ENCODE results near the gene CARD11. TPM values are rescaled to one million over a fixed set of nuclear protein-coding genes. Genes with fewer than 3 reads are reported as not detected.

CARD11 gene
- total RNA-seq, 2 experiments from 2014 or later: 163 TPM

GRCh38 chr7:2864204-2864985, 179.3 kb downstream of the CARD11 start:
- peaks cover 4% of the 10 kb centered on the region for H3K27me3 Mint-ChIP-seq

GRCh38 chr7:2863461-2864066, 180.1 kb downstream of the CARD11 start:
- peak; percentile 87 for DNase-seq
- ChIA-PET CTCF (interaction anchor here (0.6 to 3.2 kb wide), 10 partner anchors 11 to 810 kb away, joined by 3 to 16 read pairs (median 6); no protein-coding TSS in a partner anchor), POLR2A (interaction anchor here (0.7 to 1.4 kb wide), 4 partner anchors 23 to 153 kb away, joined by 3 to 4 read pairs (median 4); no protein-coding TSS in a partner anchor)
- H3K4me1 Mint-ChIP-seq: peaks cover 29% of the 10 kb centered on the region
- H3K27me3 Mint-ChIP-seq: peaks cover 4% of the 10 kb centered on the region
- H3K9me3 Mint-ChIP-seq: no peaks in the 10 kb centered on the region
- H3K4me3 Mint-ChIP-seq: peak overlapping the region; percentile 49
- H3K36me3 Mint-ChIP-seq (ENCODE audit: low read depth): no peaks in the 10 kb centered on the region
- H3K27ac Mint-ChIP-seq: peak overlapping the region; percentile 69

More at GRCh38 chr7:2864204-2864985, 179.3 kb downstream of the CARD11 start:
- Mint-ChIP-seq H3K4me3 (peak overlapping the region; percentile 49), H3K27ac (peak overlapping the region; percentile 69), H3K9me3 (no peaks in the 10 kb centered on the region), H3K4me1 (peaks cover 33% of the 10 kb centered on the region), H3K36me3 (ENCODE audit: low read depth) (no peaks in the 10 kb centered on the region)
- no peak for DNase-seq
- CTCF ChIA-PET: interaction anchor here (0.6 to 3.2 kb wide), 26 partner anchors 9 to 809 kb away, joined by 3 to 16 read pairs (median 5); partner anchors contain the start of gene SDK1
- POLR2A ChIA-PET: interaction anchor here (0.7 to 1.4 kb wide), 4 partner anchors 24 to 154 kb away, joined by 3 to 4 read pairs (median 4); no protein-coding TSS in a partner anchor

GRCh38 chr7:2862831-2863361, 180.8 kb downstream of the CARD11 start:
- H3K27me3 Mint-ChIP-seq: peaks cover 4% of the 10 kb centered on the region
- peak overlapping the region; percentile 69 for H3K27ac Mint-ChIP-seq
- H3K4me1 Mint-ChIP-seq: peaks cover 29% of the 10 kb centered on the region
- H3K9me3 Mint-ChIP-seq: no peaks in the 10 kb centered on the region
- no peak for DNase-seq
- no peaks in the 10 kb centered on the region for H3K36me3 Mint-ChIP-seq (ENCODE audit: low read depth)
- ChIA-PET POLR2A (no interaction called here), CTCF (no interaction called here)
- no peak overlapping the region for H3K4me3 Mint-ChIP-seq

- no peak overlapping the region for H3K27ac Mint-ChIP-seq
- CTCF ChIA-PET: no interaction called here
Observed at GRCh38 chr7:2861509-2861908, 182.2 kb downstream of the CARD11 start.

GRCh38 chr7:2860627-2861133, 183.0 kb downstream of the CARD11 start:
- DNase-seq: no peak
- CTCF ChIA-PET: no interaction called here
- peaks cover 29% of the 10 kb centered on the region for H3K4me1 Mint-ChIP-seq
- no peak overlapping the region for H3K27ac Mint-ChIP-seq
- POLR2A ChIA-PET: no interaction called here
- no peak overlapping the region for H3K4me3 Mint-ChIP-seq
- H3K9me3 Mint-ChIP-seq: no peaks in the 10 kb centered on the region
- peaks cover 2% of the 10 kb centered on the region for H3K27me3 Mint-ChIP-seq
- H3K36me3 Mint-ChIP-seq (ENCODE audit: low read depth): no peaks in the 10 kb centered on the region

More at GRCh38 chr7:2861509-2861908, 182.2 kb downstream of the CARD11 start:
- Mint-ChIP-seq H3K36me3 (ENCODE audit: low read depth) (no peaks in the 10 kb centered on the region), H3K27me3 (peaks cover 2% of the 10 kb centered on the region), H3K9me3 (no peaks in the 10 kb centered on the region), H3K4me1 (peaks cover 29% of the 10 kb centered on the region), H3K4me3 (no peak overlapping the region)
- no peak for DNase-seq
- POLR2A ChIA-PET: interaction anchor here (0.9 kb wide), 1 partner anchor 9 kb away, joined by 3 read pairs; no protein-coding TSS in a partner anchor

- ChIA-PET CTCF (no interaction called here), POLR2A (no interaction called here)
- Mint-ChIP-seq H3K27me3 (peaks cover 2% of the 10 kb centered on the region), H3K9me3 (no peaks in the 10 kb centered on the region), H3K4me1 (peaks cover 27% of the 10 kb centered on the region), H3K36me3 (ENCODE audit: low read depth) (no peaks in the 10 kb centered on the region), H3K4me3 (no peak overlapping the region), H3K27ac (no peak overlapping the region)
- DNase-seq: no peak
Observed at GRCh38 chr7:2859952-2860351, 183.7 kb downstream of the CARD11 start.

- POLR2A ChIA-PET: no interaction called here
- Mint-ChIP-seq H3K9me3 (no peaks in the 10 kb centered on the region), H3K36me3 (ENCODE audit: low read depth) (no peaks in the 10 kb centered on the region), H3K27ac (no peak overlapping the region), H3K4me1 (peaks cover 14% of the 10 kb centered on the region), H3K27me3 (no peaks in the 10 kb centered on the region), H3K4me3 (no peak overlapping the region)
- CTCF ChIA-PET: no interaction called here
- DNase-seq: no peak
Observed at GRCh38 chr7:2858621-2859020, 185.0 kb downstream of the CARD11 start.

GRCh38 chr7:2856388-2857169, 187.1 kb downstream of the CARD11 start:
- Mint-ChIP-seq H3K27ac (no peak overlapping the region), H3K4me1 (no peaks in the 10 kb centered on the region), H3K4me3 (no peak overlapping the region), H3K27me3 (no peaks in the 10 kb centered on the region), H3K9me3 (no peaks in the 10 kb centered on the region), H3K36me3 (ENCODE audit: low read depth) (no peaks in the 10 kb centered on the region)
- ChIA-PET POLR2A (no interaction called here), CTCF (interaction anchor here (1.4 kb wide), 1 partner anchor 8 kb away, joined by 6 read pairs; no protein-coding TSS in a partner anchor)
- no peak for DNase-seq

Other genes with a start within 250 kb of the CARD11 start
- gene GNA12, start 199.6 kb downstream of the CARD11 start, total RNA-seq: 10 to 100 TPM; 16.3 to 17.4 TPM

Data from activated CD4-positive, alpha-beta memory T cell treated with anti-CD3 and anti-CD28 coated beads, Interleukin-2, amount 10 ng/mL, durations not matched to agents 7 days and 5 days (primary cell).